CD14-positive monocyte (primary cell): ENCODE data around the gene C11orf98. TPM values are rescaled to one million over a fixed set of nuclear protein-coding genes. Genes with fewer than 3 reads are reported as not detected.
A peak's percentile ranks its signal among the peaks of the same experiment; 100 is the strongest.
"Not testable (repeated sequence)": the region's sequence is repeated elsewhere in the genome, so short reads cannot be mapped to it uniquely, and the experiment has no call there.

Source experiments
- DNase-seq, 3 donors: peaks; one replicate each; pipeline ENCODE4 v3.0.0-alpha.2; 2011 to 2022
- H2AFZ ChIP-seq: 2 replicates; pipeline ENCODE4 v1.6.0; 2012; ENCODE audit warnings: mild to moderate bottlenecking, low read depth, low read length, inconsistent platforms; ENCODE audit not compliant: insufficient read depth, poor library complexity, severe bottlenecking
- H3K27ac ChIP-seq, 2 donors: 1 replicate in 1 of 2; 2 replicates in 1 of 2; pipeline ENCODE4 v1.5.1; 2012 to 2013; ENCODE audit warnings: low read length in 2 of 2, control low read depth in 1 of 2, inconsistent platforms in 1 of 2, low read depth in 1 of 2, mild to moderate bottlenecking in 1 of 2
- H3K27me3 ChIP-seq, 2 donors: one replicate each; pipeline versions ENCODE4 v1.6.0 to v1.6.1; 2011 to 2013; ENCODE audit warnings: low read length in 2 of 2; ENCODE audit not compliant: control insufficient read depth in 2 of 2, insufficient read depth in 2 of 2
- H3K36me3 ChIP-seq, 2 donors: replicated peaks in 1 of 2; 1 replicate in 1 of 2; 2 replicates in 1 of 2; pipeline versions ENCODE4 v1.5.1 to v1.6.1; 2012 to 2013; ENCODE audit warnings: low read length in 2 of 2, control low read depth in 1 of 2, inconsistent platforms in 1 of 2, mild to moderate bottlenecking in 1 of 2; ENCODE audit not compliant: insufficient read depth in 2 of 2, control insufficient read depth in 1 of 2
- H3K4me1 ChIP-seq, 2 donors: 1 replicate in 1 of 2; 2 replicates in 1 of 2; pipeline versions ENCODE4 v1.5.1 to v1.6.1; 2012 to 2013; ENCODE audit warnings: low read length in 2 of 2, control low read depth in 1 of 2, inconsistent platforms in 1 of 2, mild to moderate bottlenecking in 1 of 2, moderate library complexity in 1 of 2; ENCODE audit not compliant: insufficient read depth in 2 of 2, control insufficient read depth in 1 of 2
- H3K4me2 ChIP-seq: replicated peaks from 2 replicates; pipeline ENCODE3; 2012; ENCODE audit warnings: low read length, moderate library complexity, mild to moderate bottlenecking; ENCODE audit not compliant: poor library complexity, severe bottlenecking; ENCODE audit errors: extremely low read depth
- H3K4me3 ChIP-seq, 3 experiments: fragments of 200-600 bp in 1 of 3; sonication (generic) in 1 of 3; replicated peaks in 1 of 3; 1 replicate in 2 of 3; 2 replicates in 1 of 3; pipeline ENCODE4 v1.5.1; 2011 to 2013; ENCODE audit warnings: low read length in 3 of 3, mild to moderate bottlenecking in 3 of 3, control low read depth in 2 of 3, low read depth in 2 of 3, inconsistent platforms in 1 of 3, moderate library complexity in 1 of 3
- H3K79me2 ChIP-seq: 2 replicates; pipeline ENCODE4 v1.6.0; 2012; ENCODE audit warnings: mild to moderate bottlenecking, control low read depth, inconsistent platforms, low read length, moderate library complexity; ENCODE audit not compliant: insufficient read depth
- H3K9ac ChIP-seq: 2 replicates; pipeline ENCODE4 v1.6.0; 2017; ENCODE audit warnings: low read length, mild to moderate bottlenecking; ENCODE audit not compliant: insufficient read depth, poor library complexity, severe bottlenecking
- H3K9me3 ChIP-seq, 2 donors: replicated peaks in 1 of 2; 1 replicate in 1 of 2; 2 replicates in 1 of 2; pipeline versions ENCODE4 v1.5.1 to v1.6.1; 2012 to 2013; ENCODE audit warnings: low read length in 2 of 2, control low read depth in 1 of 2; ENCODE audit not compliant: control insufficient read depth in 1 of 2, insufficient read depth in 1 of 2
- H4K20me1 ChIP-seq: 2 replicates; pipeline ENCODE4 v1.6.0; 2012; ENCODE audit warnings: mild to moderate bottlenecking, low read length, control low read depth, moderate library complexity; ENCODE audit not compliant: insufficient read depth
- H3K27ac Mint-ChIP-seq, 7 donors: one replicate each; pipeline ENCODE4 v1.8.0; 2020; ENCODE audit warnings: mild to moderate bottlenecking in 7 of 7, mixed read lengths in 7 of 7, moderate library complexity in 6 of 7, inconsistent platforms in 2 of 7
- H3K27me3 Mint-ChIP-seq, 3 donors: one replicate each; pipeline ENCODE4 v1.8.0; 2021 to 2022; ENCODE audit warnings: low read depth in 3 of 3, mild to moderate bottlenecking in 3 of 3, mixed read lengths in 3 of 3, moderate library complexity in 3 of 3, inconsistent platforms in 1 of 3
- H3K36me3 Mint-ChIP-seq, 2 donors: one replicate each; pipeline ENCODE4 v1.8.0; 2020; ENCODE audit warnings: mixed read lengths in 2 of 2, inconsistent platforms in 1 of 2, mild to moderate bottlenecking in 1 of 2
- H3K4me1 Mint-ChIP-seq: one replicate; pipeline ENCODE4 v1.8.0; 2020; ENCODE audit warnings: mild to moderate bottlenecking, mixed read lengths
- H3K4me3 Mint-ChIP-seq, 2 donors: one replicate each; pipeline ENCODE4 v1.8.0; 2020; ENCODE audit warnings: mild to moderate bottlenecking in 2 of 2, mixed read lengths in 2 of 2, moderate library complexity in 1 of 2
- H3K9me3 Mint-ChIP-seq, 7 donors: one replicate each; pipeline ENCODE4 v1.8.0; 2020 to 2022; ENCODE audit warnings: mixed read lengths in 7 of 7, mild to moderate bottlenecking in 6 of 7, moderate library complexity in 6 of 7, inconsistent platforms in 2 of 7
- CTCF ChIP-seq: fragments of 200-600 bp; IDR thresholded peaks from one replicate; pipeline ENCODE4 v1.8.0; 2022; ENCODE audit warnings: antibody characterized with exemption, mild to moderate bottlenecking
- WGBS: methylation state at CpG from one replicate; pipeline ENCODE4 v1.1.5; 2013; ENCODE audit warnings: missing lambda C conversion rate; ENCODE audit not compliant: insufficient coverage; 5-methylcytosine and 5-hydroxymethylcytosine counted together
- intact Hi-C, 2 donors: fragments of 100-400 bp; cut with micrococcal nuclease; formaldehyde crosslinking; loops; one replicate each; pipeline versions ENCODE4 v1.15.0 to v1.15.1; 2023
- polyA plus RNA-seq, 3 donors: library from polyadenylated mRNA; depleted of rRNA in 1 of 3; unstranded in 2 of 3; stranded (reverse) in 1 of 3; fragments of 300-500 nt in 2 of 3; fragments of >200 nt in 1 of 3; fragmentation: Illumina TruSeq in 2 of 3; gene quantifications; 1 replicate in 2 of 3; 2 replicates in 1 of 3; pipeline ENCODE4 v1.2.3, GENCODE V29; 2012 to 2021

The C11orf98 gene
- polyA plus RNA-seq, 3 donors: 25.9 to 78.2 (median 74.6) TPM

- TF ChIP-seq CTCF: no peak
- peak overlapping the region; percentile 46 for H3K4me2 ChIP-seq
- H4K20me1 ChIP-seq: no peaks in the 10 kb centered on the region
- Mint-ChIP-seq H3K9me3 (peaks cover 0 to 3% (median 0%) of the 10 kb centered on the region in 7 donors), H3K27ac (peak overlapping the region; percentile 85 to 95 (median 91)), H3K27me3 (peaks cover 0 to 3% (median 1%) of the 10 kb centered on the region in 3 donors), H3K4me3 (no peak overlapping the region), H3K36me3 (peaks cover 18 to 24% of the 10 kb centered on the region in 2 donors), H3K4me1 (peaks cover 37% of the 10 kb centered on the region)
- no peak overlapping the region for H3K9ac ChIP-seq
- 0% methylated on average over 3 of the region's 11 CpGs for WGBS
- peak; percentile 77 to 92 (median 86) for DNase-seq
- peaks cover 49 to 55% of the 10 kb centered on the region in 2 donors for H3K4me1 ChIP-seq
- intact Hi-C loops: loop anchor here (10.0 kb wide), 1 partner anchor 107 kb away; the partner anchor contains the start of gene TUT1 (in 2 of the 2)
- no peaks in the 10 kb centered on the region for H3K27me3 ChIP-seq
- peak overlapping the region; percentile 67 to 86 for H3K27ac ChIP-seq
- H3K79me2 ChIP-seq: peaks cover 10% of the 10 kb centered on the region
- H3K9me3 ChIP-seq: no peaks in the 10 kb centered on the region
- H2AFZ ChIP-seq: peak overlapping the region; percentile 37
- peaks cover 0 to 11% of the 10 kb centered on the region in 2 donors for H3K36me3 ChIP-seq
- H3K4me3 ChIP-seq: peak overlapping the region in 1 of 3 experiments; percentile 49
These were observed 37.2 kb upstream of the C11orf98 start for GRCh38 chr11:62702246-62702645.

GRCh38 chr11:62694455-62695167 lies 29.6 kb upstream of the C11orf98 start:
- intact Hi-C loops: loop anchor here in 1 of 2 donors (10.0 kb wide), 1 partner anchor 300 kb away; no protein-coding TSS in a partner anchor
- H3K79me2 ChIP-seq: no peaks in the 10 kb centered on the region
- H2AFZ ChIP-seq: peak overlapping the region; percentile 20
- peaks cover 0 to 4% (median 3%) of the 10 kb centered on the region in 3 donors for H3K27me3 Mint-ChIP-seq
- no peak overlapping the region for H3K4me3 Mint-ChIP-seq
- no peaks in the 10 kb centered on the region for H3K27me3 ChIP-seq
- peaks cover 43 to 67% of the 10 kb centered on the region in 2 donors for H3K36me3 Mint-ChIP-seq
- H3K4me2 ChIP-seq: no peak overlapping the region
- TF ChIP-seq CTCF: peak; percentile 87
- H3K4me1 Mint-ChIP-seq: peaks cover 3% of the 10 kb centered on the region
- no peaks in the 10 kb centered on the region for H3K4me1 ChIP-seq
- peak overlapping the region in 4 of 7 donors; percentile 3 to 40 (median 21) for H3K27ac Mint-ChIP-seq
- peaks cover 29 to 41% of the 10 kb centered on the region in 2 donors for H3K36me3 ChIP-seq
- WGBS: 64% methylated on average over 13 of the region's 14 CpGs
- DNase-seq: peak; percentile 66 to 84 (median 79)
- no peaks in the 10 kb centered on the region for H3K9me3 Mint-ChIP-seq
- H4K20me1 ChIP-seq: no peaks in the 10 kb centered on the region
- H3K9me3 ChIP-seq: no peaks in the 10 kb centered on the region
- H3K4me3 ChIP-seq: no peak overlapping the region
- H3K9ac ChIP-seq: no peak overlapping the region
- H3K27ac ChIP-seq: no peak overlapping the region

- no CpG with 5 or more reads among the region's 4 CpGs for WGBS
These were observed 28.6 kb upstream of the C11orf98 start for GRCh38 chr11:62693624-62694023.

More at GRCh38 chr11:62693624-62694023, 28.6 kb upstream of the C11orf98 start:
- not testable (repeated sequence) for H3K27ac ChIP-seq, H3K9me3 Mint-ChIP-seq, H3K4me3 ChIP-seq, DNase-seq, H2AFZ ChIP-seq, H3K9me3 ChIP-seq, H3K4me2 ChIP-seq, H3K27ac Mint-ChIP-seq, H3K4me1 Mint-ChIP-seq, H3K4me3 Mint-ChIP-seq, H3K27me3 ChIP-seq, H4K20me1 ChIP-seq, H3K9ac ChIP-seq, H3K79me2 ChIP-seq, H3K4me1 ChIP-seq
- peaks cover 29 to 41% of the 10 kb centered on the region in 2 donors for H3K36me3 ChIP-seq
- intact Hi-C loops: loop anchor here in 1 of 2 donors (10.0 kb wide), 1 partner anchor 299 kb away; no protein-coding TSS in a partner anchor
- Mint-ChIP-seq H3K27me3 (peaks cover 8 to 11% (median 10%) of the 10 kb centered on the region in 3 donors), H3K36me3 (peaks cover 49 to 73% of the 10 kb centered on the region in 2 donors)
